WTC11 (cell line): ENCODE results near the gene TUBB1.

Experiments
- ATF1 ChIP-seq: sonication (generic); formaldehyde crosslinking; IDR thresholded peaks from 2 replicates; pipeline ENCODE4 v1.8.1; 2023; ENCODE audit warnings: mild to moderate bottlenecking, moderate library complexity, missing genetic modification reagents
- CTCF ChIP-seq: fragments of 200-600 bp; IDR thresholded peaks from 2 replicates; pipeline ENCODE4 v1.8.0; 2022; ENCODE audit warnings: antibody characterized with exemption
- IRF1 ChIP-seq: sonication (generic); formaldehyde crosslinking; IDR thresholded peaks from 2 replicates; pipeline ENCODE4 v1.8.0; 2023; ENCODE audit warnings: missing genetic modification reagents
- ZBTB21 ChIP-seq: sonication (generic); formaldehyde crosslinking; IDR thresholded peaks from 2 replicates; pipeline ENCODE4 v1.8.1; 2023; ENCODE audit warnings: mild to moderate bottlenecking, missing genetic modification reagents, borderline replicate concordance

- TF ChIP-seq CTCF (no peak), ATF1 (no peak), IRF1 (CRISPR knock-in tag) (no peak), ZBTB21 (no peak)
Observed at GRCh38 chr20:58991715-58992114, 27.5 kb upstream of the TUBB1 start.
